Ectodermal cell (in vitro differentiated cells): ENCODE measurements around the gene GFPT2.

Experiments used
- H3K27ac ChIP-seq: 2 replicates; pipeline ENCODE4 v1.7.0; 2013; ENCODE audit warnings: mild to moderate bottlenecking, low read depth, low read length; ENCODE audit not compliant: insufficient read depth, poor library complexity, severe bottlenecking
- H3K27me3 ChIP-seq: 2 replicates; pipeline ENCODE4 v1.7.0; 2013; ENCODE audit warnings: mild to moderate bottlenecking, low read length; ENCODE audit not compliant: insufficient read depth, control insufficient read depth, poor library complexity, severe bottlenecking
- H3K36me3 ChIP-seq: one replicate; pipeline ENCODE4 v1.7.0; 2013; ENCODE audit warnings: low read length; ENCODE audit not compliant: control insufficient read depth, insufficient read depth
- H3K4me1 ChIP-seq: one replicate; pipeline ENCODE4 v1.7.0; 2013; ENCODE audit warnings: low read length; ENCODE audit not compliant: control insufficient read depth, insufficient read depth
- H3K4me3 ChIP-seq: 2 replicates; pipeline ENCODE4 v1.7.0; 2013; ENCODE audit warnings: low read depth, low read length, control low read depth; ENCODE audit not compliant: insufficient read depth
- H3K9me3 ChIP-seq: 2 replicates; pipeline ENCODE4 v1.7.0; 2013; ENCODE audit warnings: mild to moderate bottlenecking, low read length, moderate library complexity; ENCODE audit not compliant: control insufficient read depth
- WGBS, 2 experiments: methylation state at CpG; one replicate each; pipeline ENCODE4 v1.1.7; 2013; ENCODE audit warnings: missing lambda C conversion rate in 2 of 2; 5-methylcytosine and 5-hydroxymethylcytosine counted together

The GFPT2 gene

GRCh38 chr5:180367300-180367699 lies 14.2 kb upstream of the GFPT2 start:
- H3K36me3 ChIP-seq: no peaks in the 10 kb centered on the region
- H3K9me3 ChIP-seq: no peaks in the 10 kb centered on the region
- WGBS, 2 experiments: 90 to 99% methylated on average over 2 to 6 of the region's 8 CpGs
- no peak overlapping the region for H3K4me3 ChIP-seq
- no peak overlapping the region for H3K27ac ChIP-seq
- no peaks in the 10 kb centered on the region for H3K4me1 ChIP-seq
- H3K27me3 ChIP-seq: no peaks in the 10 kb centered on the region

- Histone ChIP-seq H3K9me3 (no peaks in the 10 kb centered on the region), H3K4me1 (no peaks in the 10 kb centered on the region), H3K27me3 (no peaks in the 10 kb centered on the region), H3K36me3 (no peaks in the 10 kb centered on the region), H3K27ac (no peak overlapping the region), H3K4me3 (no peak overlapping the region)
- WGBS, 2 experiments: 86 to 87% methylated on average over 12 of the region's 12 CpGs
These were observed 13.2 kb upstream of the GFPT2 start for GRCh38 chr5:180366326-180366725.

GRCh38 chr5:180365829-180366228 lies 12.7 kb upstream of the GFPT2 start:
- no peak overlapping the region for H3K27ac ChIP-seq
- no peaks in the 10 kb centered on the region for H3K4me1 ChIP-seq
- 93 to 99% methylated on average over 3 to 4 of the region's 4 CpGs for WGBS, 2 experiments
- no peaks in the 10 kb centered on the region for H3K9me3 ChIP-seq
- H3K4me3 ChIP-seq: no peak overlapping the region
- no peaks in the 10 kb centered on the region for H3K36me3 ChIP-seq
- H3K27me3 ChIP-seq: no peaks in the 10 kb centered on the region

GRCh38 chr5:180364306-180364856 lies 11.2 kb upstream of the GFPT2 start:
- H3K9me3 ChIP-seq: no peaks in the 10 kb centered on the region
- WGBS, 2 experiments: 95 to 97% methylated on average over 9 of the region's 10 CpGs
- H3K27ac ChIP-seq: no peak overlapping the region
- H3K4me3 ChIP-seq: no peak overlapping the region
- no peaks in the 10 kb centered on the region for H3K27me3 ChIP-seq
- no peaks in the 10 kb centered on the region for H3K36me3 ChIP-seq
- H3K4me1 ChIP-seq: no peaks in the 10 kb centered on the region

- no peak overlapping the region for H3K27ac ChIP-seq
- no peak overlapping the region for H3K4me3 ChIP-seq
- H3K36me3 ChIP-seq: no peaks in the 10 kb centered on the region
- H3K27me3 ChIP-seq: peaks cover 7% of the 10 kb centered on the region
- 92% methylated on average over 24 of the region's 24 CpGs for WGBS, 2 experiments
- no peaks in the 10 kb centered on the region for H3K4me1 ChIP-seq
- no peaks in the 10 kb centered on the region for H3K9me3 ChIP-seq
These were observed 7.2 kb upstream of the GFPT2 start for GRCh38 chr5:180360078-180360957.

GRCh38 chr5:180358694-180359093 lies 5.6 kb upstream of the GFPT2 start:
- WGBS, 2 experiments: 92 to 94% methylated on average over 6 of the region's 6 CpGs
- no peak overlapping the region for H3K27ac ChIP-seq
- peaks cover 23% of the 10 kb centered on the region for H3K27me3 ChIP-seq
- H3K36me3 ChIP-seq: no peaks in the 10 kb centered on the region
- no peak overlapping the region for H3K4me3 ChIP-seq
- H3K4me1 ChIP-seq: no peaks in the 10 kb centered on the region
- H3K9me3 ChIP-seq: no peaks in the 10 kb centered on the region

- H3K4me3 ChIP-seq: no peak overlapping the region
- H3K27ac ChIP-seq: no peak overlapping the region
- H3K27me3 ChIP-seq: peaks cover 27% of the 10 kb centered on the region
- no peaks in the 10 kb centered on the region for H3K4me1 ChIP-seq
- H3K9me3 ChIP-seq: no peaks in the 10 kb centered on the region
- WGBS, 2 experiments: 95 to 96% methylated on average over 6 of the region's 6 CpGs
- H3K36me3 ChIP-seq: no peaks in the 10 kb centered on the region
These were observed 5.0 kb upstream of the GFPT2 start for GRCh38 chr5:180358179-180358578.

- Histone ChIP-seq H3K27me3 (peaks cover 36% of the 10 kb centered on the region), H3K9me3 (no peaks in the 10 kb centered on the region), H3K27ac (no peak overlapping the region), H3K4me3 (no peak overlapping the region), H3K36me3 (no peaks in the 10 kb centered on the region), H3K4me1 (peaks cover 16% of the 10 kb centered on the region)
- WGBS, 2 experiments: 90 to 91% methylated on average over 5 of the region's 5 CpGs
These were observed 1.8 kb upstream of the GFPT2 start for GRCh38 chr5:180354966-180355365.

- Histone ChIP-seq H3K36me3 (no peaks in the 10 kb centered on the region), H3K27ac (no peak overlapping the region), H3K4me1 (peaks cover 16% of the 10 kb centered on the region), H3K4me3 (peak overlapping the region; percentile 77), H3K9me3 (no peaks in the 10 kb centered on the region), H3K27me3 (peaks cover 36% of the 10 kb centered on the region)
- WGBS, 2 experiments: 3 to 4% methylated on average over 35 to 36 of the region's 36 CpGs
These were observed 880 bp upstream of the GFPT2 start for GRCh38 chr5:180353980-180354452.

GRCh38 chr5:180352116-180353047 lies 754 bp downstream of the GFPT2 start:
- 1% methylated on average over 95 of the region's 95 CpGs for WGBS, 2 experiments
- no peak overlapping the region for H3K27ac ChIP-seq
- peak overlapping the region; percentile 77 for H3K4me3 ChIP-seq

More at GRCh38 chr5:180352116-180353047, 754 bp downstream of the GFPT2 start:
- H3K27me3 ChIP-seq: peaks cover 36% of the 10 kb centered on the region
- H3K36me3 ChIP-seq: no peaks in the 10 kb centered on the region
- H3K4me1 ChIP-seq: peaks cover 25% of the 10 kb centered on the region
- no peaks in the 10 kb centered on the region for H3K9me3 ChIP-seq
